GM21390 (cell line): ENCODE results near the gene MAU2.

Experiments
- ATAC-seq: cut with Tn5 transposase; IDR thresholded peaks from one replicate; pipeline ENCODE4 v1.9.1; 2021; ENCODE audit not compliant: unreplicated experiment

Gene MAU2

GRCh38 chr19:19305066-19305465 is 15.6 kb upstream of the MAU2 start:
- ATAC-seq = no peak

DNA sequence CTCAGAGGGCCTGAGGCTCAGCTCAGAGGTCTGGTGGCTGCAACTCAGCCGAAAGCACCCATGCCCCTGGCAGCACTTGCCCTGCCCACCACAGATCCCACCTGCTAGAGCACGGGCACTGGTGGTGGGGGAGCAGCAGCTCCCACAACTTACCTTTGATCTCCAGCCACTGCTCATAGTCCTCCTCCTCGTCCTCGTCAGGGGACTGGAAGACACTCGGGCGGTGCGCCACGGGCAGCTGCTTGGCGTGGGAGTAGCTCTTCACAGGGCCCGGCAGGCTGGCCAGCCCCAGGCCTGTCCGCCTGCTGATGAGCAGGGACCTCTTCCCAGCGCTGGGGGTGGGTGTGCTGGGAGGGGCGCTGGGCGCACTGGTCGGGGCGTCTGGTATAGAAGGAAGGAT is 14.9 kb upstream of the MAU2 start:
- ATAC-seq = no peak

DNA sequence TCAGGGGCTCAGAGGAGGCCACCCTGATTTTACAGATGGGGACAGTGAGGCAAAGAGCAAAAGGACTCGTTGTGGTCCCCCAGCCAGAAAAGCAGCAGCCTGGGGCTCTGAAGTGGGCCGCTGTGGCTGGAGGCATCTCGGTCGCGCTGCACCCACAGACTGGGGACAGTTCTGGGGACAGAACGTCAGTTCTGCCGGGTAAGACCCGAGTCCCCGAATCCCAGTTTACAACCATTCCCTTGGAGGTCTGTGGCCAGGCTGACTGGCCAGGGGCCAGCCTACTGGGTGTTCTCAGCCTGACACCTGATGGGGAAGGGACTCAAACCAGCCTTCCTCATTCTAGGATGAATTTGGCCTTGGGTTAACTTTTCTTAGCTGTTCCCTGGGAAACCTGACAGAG is 14.4 kb upstream of the MAU2 start:
- no peak for ATAC-seq

GRCh38 chr19:19308373-19308772 is 12.3 kb upstream of the MAU2 start:
- no peak for ATAC-seq

DNA sequence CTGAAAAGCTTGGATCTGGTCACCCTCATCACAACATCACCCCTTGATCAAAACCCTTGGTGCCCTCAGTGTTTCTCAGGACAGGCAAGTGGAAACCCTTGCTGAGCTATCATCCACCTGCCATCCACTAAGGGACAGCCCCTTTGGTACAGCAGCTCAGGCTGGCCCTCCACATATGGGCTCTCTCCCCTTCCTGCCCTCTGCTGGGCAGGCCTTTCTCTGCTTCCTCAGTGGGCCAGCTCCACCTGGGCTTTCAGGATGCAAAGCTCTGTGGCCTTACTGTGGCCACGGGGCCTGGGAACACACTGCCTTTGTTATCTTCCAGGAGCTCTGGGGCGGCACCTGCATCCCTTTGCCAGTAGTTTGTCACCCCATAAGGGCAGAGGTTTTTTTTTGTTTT is 5.2 kb upstream of the MAU2 start:
- ATAC-seq = no peak

GRCh38 chr19:19316082-19316481 is 4.5 kb upstream of the MAU2 start:
- ATAC-seq = no peak

DNA sequence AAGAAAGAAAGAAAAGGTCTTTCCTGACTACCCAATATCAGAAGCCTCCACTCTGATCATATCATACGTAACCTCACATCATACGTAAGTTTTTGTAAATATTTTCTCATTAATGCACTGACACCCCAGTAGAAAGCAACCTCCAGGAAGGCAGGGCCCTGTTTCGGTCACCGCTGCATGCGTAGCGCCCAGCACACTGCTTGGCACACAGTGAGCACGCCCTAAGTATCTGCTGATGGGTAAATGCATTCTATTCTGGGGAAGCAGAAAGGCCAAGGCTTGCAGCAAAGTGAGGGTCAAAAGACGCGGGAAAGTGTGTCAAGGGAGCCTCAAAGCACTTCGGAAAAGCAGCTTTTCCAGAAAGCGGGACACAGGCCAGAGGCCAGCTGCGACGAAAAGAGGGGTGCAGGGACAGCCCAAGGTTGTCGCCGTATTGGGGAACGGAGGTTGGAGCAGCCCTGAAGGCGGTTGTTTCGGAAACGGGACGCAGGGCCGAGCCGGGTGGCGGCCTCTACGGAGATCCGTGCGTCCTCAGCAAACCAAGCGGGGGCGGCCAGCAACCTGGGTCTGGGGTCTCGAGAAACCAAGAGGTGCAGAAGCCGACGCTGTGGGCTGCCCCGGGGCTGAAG is 783 bp upstream of the MAU2 start:
- no peak for ATAC-seq

- peak; percentile 9 for ATAC-seq
These were observed 530 bp downstream of the MAU2 start for GRCh38 chr19:19321141-19321577.

DNA sequence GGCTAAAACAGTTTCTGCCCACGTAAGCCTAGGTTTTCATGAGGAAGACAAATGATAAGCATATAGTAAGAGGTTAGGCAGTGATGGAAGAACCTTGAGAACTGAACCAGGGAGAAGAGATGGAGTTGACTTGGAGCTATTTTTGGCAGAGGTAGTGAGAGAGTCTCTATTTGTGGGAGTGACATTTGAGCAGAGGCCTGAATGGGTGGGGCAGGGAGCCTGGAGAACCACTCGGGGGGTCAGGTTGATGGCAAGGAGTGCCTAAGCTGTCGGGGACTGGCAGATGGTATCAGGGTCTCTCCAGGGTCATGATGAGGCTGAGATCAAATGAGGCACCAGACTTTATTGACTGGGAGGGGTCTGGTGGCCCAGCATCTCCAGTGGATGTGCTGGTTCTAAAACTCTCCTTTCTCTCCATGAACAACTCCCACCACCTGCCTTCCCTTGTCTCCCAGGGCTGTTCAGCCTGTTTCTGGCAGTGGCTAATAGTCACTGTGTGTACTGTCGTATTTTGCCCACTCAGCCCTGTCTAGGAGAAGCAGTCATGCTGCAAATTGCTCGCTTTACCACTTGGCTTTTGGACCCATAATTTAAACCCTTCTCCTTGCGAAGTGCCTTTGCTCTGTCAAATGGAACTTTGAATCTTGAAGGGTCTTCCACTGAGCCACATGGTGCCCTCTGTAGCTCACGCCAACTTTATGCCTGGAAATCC is 3.6 kb downstream of the MAU2 start:
- ATAC-seq = no peak

DNA sequence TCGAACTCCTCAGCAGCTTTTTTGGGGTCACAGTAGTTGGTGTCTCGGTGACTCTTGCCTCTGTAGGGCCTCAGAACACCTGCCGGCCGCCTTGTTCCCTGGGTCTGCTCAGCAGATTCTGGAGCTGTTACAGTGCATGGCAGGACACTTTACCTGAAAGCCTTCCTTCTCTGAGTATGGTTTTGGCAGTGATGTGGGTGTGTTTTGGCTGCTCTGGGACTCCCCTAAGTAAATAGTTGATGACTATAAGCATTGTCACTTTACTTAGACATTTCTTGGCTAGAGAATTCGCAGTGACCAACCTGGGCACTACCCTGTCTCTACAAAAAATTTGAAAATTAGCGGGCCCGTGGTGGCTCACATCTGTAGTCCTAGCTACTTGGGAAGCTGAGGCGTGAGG is 7.0 kb downstream of the MAU2 start:
- ATAC-seq = no peak

GRCh38 chr19:19329126-19329525 is 8.5 kb downstream of the MAU2 start:
- no peak for ATAC-seq

DNA sequence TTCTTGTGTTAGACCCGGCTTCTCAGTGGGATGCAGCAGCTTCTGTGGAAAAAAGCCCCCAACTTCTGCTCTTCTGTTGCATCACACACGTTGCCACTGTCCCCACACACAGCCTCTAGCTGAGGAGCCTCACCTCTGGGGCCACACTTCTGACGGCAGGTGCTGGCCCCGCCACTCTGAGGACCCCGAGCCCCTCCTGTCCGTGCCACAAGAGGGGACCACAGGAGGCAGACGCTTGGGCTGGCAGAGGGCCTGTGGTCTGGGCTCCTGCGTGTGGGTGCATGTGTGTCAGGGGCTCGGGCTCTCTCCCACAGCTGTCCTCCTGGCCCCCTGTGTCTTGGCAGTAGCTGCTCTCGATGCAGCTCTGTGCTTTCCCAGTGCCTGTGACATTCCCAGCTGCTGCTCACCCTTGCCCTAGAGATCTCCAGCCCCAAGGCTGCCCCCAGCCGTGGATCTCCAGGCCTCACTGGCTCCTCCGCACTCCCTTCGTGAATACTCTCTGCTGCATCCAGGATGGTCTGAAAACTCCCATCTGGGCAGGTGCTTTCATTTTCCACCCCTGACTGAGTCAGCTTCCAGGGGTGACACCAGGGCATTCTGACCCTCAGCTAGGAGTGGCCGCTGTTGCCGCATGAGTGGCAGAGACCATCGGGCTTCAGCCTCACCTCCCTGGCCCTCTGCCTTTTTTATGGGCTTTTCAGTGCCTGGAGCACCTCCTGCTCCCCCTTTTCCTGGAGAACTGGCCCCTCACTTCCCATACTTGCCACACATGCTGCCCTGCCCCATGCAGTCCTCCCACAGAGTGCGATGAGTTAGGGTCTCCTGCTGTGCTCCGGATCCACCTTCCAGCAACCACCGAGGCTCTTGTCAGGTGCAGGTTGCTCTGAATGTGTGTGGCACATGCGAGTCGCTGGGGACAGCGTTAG is 13.7 kb downstream of the MAU2 start:
- no peak for ATAC-seq

DNA sequence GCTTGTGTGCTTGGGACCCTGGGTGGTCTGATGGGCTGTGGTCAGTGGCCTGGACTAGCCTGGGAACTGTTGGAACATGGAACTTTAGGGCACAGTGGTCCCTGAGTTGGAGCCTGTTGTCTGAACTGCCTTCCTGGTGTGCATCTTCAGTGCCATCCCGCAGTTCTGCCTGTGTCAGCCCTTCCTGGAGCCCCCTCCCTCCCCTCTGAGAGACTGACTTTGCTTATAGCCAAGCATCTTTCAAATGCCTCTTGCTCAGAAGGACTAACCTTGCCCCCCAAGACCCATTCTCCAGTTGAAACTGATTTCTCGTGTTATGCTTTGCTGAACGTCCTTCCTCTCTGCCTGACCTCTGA is 14.3 kb downstream of the MAU2 start:
- no peak for ATAC-seq

- ATAC-seq = no peak
These were observed 15.0 kb downstream of the MAU2 start for GRCh38 chr19:19335408-19336158.

- ATAC-seq = no peak
These were observed 16.0 kb downstream of the MAU2 start for GRCh38 chr19:19336597-19336996.

- ATAC-seq = no peak
These were observed 16.5 kb downstream of the MAU2 start for GRCh38 chr19:19337120-19337519.

GRCh38 chr19:19338082-19338481 is 17.5 kb downstream of the MAU2 start:
- no peak for ATAC-seq

DNA sequence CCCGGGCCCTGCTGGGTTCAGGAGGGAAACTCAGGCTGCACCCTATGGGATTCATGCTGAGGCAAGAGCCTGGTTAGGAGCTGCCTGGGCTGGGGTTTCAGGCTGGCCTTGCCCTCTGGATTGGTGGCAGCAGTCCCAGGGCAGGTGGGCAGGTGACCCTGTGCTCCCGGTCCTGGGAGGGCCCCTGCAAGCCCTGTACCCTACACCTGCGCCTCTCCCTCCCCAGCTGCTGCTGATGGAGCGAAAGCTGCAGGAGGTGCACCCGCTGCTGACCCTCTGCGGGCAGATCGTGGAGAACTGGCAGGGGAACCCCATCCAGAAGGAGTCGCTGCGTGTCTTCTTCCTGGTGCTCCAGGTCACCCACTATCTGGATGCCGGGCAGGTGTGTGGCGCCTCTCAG is 20.4 kb downstream of the MAU2 start:
- no peak for ATAC-seq

- ATAC-seq = no peak
These were observed 21.7 kb downstream of the MAU2 start for GRCh38 chr19:19342086-19343015.

DNA sequence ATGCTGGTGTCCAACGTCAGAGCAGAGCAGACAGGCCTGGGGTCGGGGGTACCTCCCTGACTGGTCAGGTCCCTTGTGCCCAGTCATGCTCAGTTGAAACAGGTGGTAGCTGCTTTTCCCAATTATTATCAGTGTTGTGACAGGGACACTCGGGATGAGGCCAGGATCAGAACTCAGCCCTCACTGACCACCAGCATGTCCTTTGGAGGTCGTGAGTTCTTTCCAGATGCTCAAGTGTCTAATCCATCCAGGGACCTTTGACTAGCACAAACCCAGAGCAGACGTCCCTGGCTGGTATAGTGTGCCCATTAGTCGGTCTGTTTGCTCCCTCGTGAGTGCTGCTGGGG is 22.4 kb downstream of the MAU2 start:
- ATAC-seq = no peak
